OCI-LY3 (cell line): ENCODE data around the gene LAMB4.

Experiments used
- H2AFZ ChIP-seq: fragments of 200-600, 300-600 bp; shearing (Covaris generic); 2 replicates; pipeline ENCODE4 v1.6.0; 2014; ENCODE audit warnings: antibody characterized with exemption, low read depth, low read length
- H3K27ac ChIP-seq: fragments of 200-600, 300-600 bp; sonication (generic); 2 replicates; pipeline ENCODE4 v1.5.1; 2014; ENCODE audit warnings: mild to moderate bottlenecking, low read length, moderate library complexity, mixed read lengths
- H3K27me3 ChIP-seq: fragments of 200-600, 300-600 bp; sonication (generic); 2 replicates; pipeline ENCODE4 v1.6.1; 2014; ENCODE audit warnings: low read depth, low read length, mixed read lengths
- H3K36me3 ChIP-seq: fragments of 200-600, 300-600 bp; sonication (generic); replicated peaks from 2 replicates; pipeline ENCODE3; 2014; ENCODE audit warnings: low read depth, low read length, mixed read lengths
- H3K4me1 ChIP-seq: fragments of 300-600, 200-600 bp; sonication (generic); 2 replicates; pipeline ENCODE4 v1.6.1; 2014; ENCODE audit warnings: low read length, mixed read lengths
- H3K4me2 ChIP-seq: fragments of 200-600, 300-600 bp; sonication (generic); 2 replicates; pipeline ENCODE4 v1.6.1; 2014; ENCODE audit warnings: low read length, mixed read lengths
- H3K4me3 ChIP-seq: fragments of 300-600, 200-600 bp; sonication (generic); 2 replicates; pipeline ENCODE4 v1.5.1; 2014; ENCODE audit warnings: antibody characterized with exemption, mild to moderate bottlenecking, low read length, moderate library complexity
- H3K79me2 ChIP-seq: fragments of 300-600, 200-600 bp; shearing (Covaris generic); 2 replicates; pipeline ENCODE4 v1.6.1; 2014; ENCODE audit warnings: mild to moderate bottlenecking, low read length, mixed read lengths
- H3K9ac ChIP-seq: fragments of 300-600, 200-600 bp; shearing (Covaris generic); 2 replicates; pipeline ENCODE4 v1.6.0; 2014; ENCODE audit warnings: mild to moderate bottlenecking, low read length, moderate library complexity
- H3K9me3 ChIP-seq: fragments of 200-600, 300-600 bp; shearing (Covaris generic); 2 replicates; pipeline ENCODE4 v1.6.1; 2014; ENCODE audit warnings: low read length, mixed read lengths; ENCODE audit not compliant: insufficient read depth
- H4K20me1 ChIP-seq: fragments of 200-600, 300-600 bp; sonication (generic); 2 replicates; pipeline ENCODE4 v1.6.1; 2016; ENCODE audit warnings: low read length, mixed read lengths; ENCODE audit not compliant: insufficient read depth
- CTCF ChIP-seq: fragments of 200-600, 300-600 bp; sonication (generic); IDR thresholded peaks from 2 replicates; pipeline ENCODE4 v1.5.1; 2014; ENCODE audit warnings: antibody characterized with exemption, low read length, low read depth
- EZH2phosphoT487 ChIP-seq: fragments of 200-600 bp; shearing (Covaris generic); IDR thresholded peaks from 2 replicates; pipeline ENCODE4 v1.6.1; 2018; ENCODE audit warnings: antibody characterized with exemption, mixed run types, low read depth

Gene LAMB4

GRCh38 chr7:108049962-108050361, 80.2 kb downstream of the LAMB4 start:
- no peaks in the 10 kb centered on the region for H3K27me3 ChIP-seq
- H3K4me3 ChIP-seq, result no peak overlapping the region
- H3K9me3 ChIP-seq, result no peaks in the 10 kb centered on the region
- no peak overlapping the region for H2AFZ ChIP-seq
- no peaks in the 10 kb centered on the region for H3K79me2 ChIP-seq
- H3K4me1 ChIP-seq, result no peaks in the 10 kb centered on the region
- H3K4me2 ChIP-seq, result no peak overlapping the region
- H3K27ac ChIP-seq, result no peak overlapping the region
- no peak for TF ChIP-seq CTCF
- TF ChIP-seq EZH2phosphoT487, result no peak
- H4K20me1 ChIP-seq, result no peaks in the 10 kb centered on the region
- H3K9ac ChIP-seq, result no peak overlapping the region
- no peaks in the 10 kb centered on the region for H3K36me3 ChIP-seq

- no peak overlapping the region for H3K4me3 ChIP-seq
- no peak overlapping the region for H2AFZ ChIP-seq
- no peaks in the 10 kb centered on the region for H3K4me1 ChIP-seq
- no peaks in the 10 kb centered on the region for H4K20me1 ChIP-seq
- H3K79me2 ChIP-seq, result no peaks in the 10 kb centered on the region
- H3K36me3 ChIP-seq, result no peaks in the 10 kb centered on the region
- H3K9ac ChIP-seq, result no peak overlapping the region
- H3K27ac ChIP-seq, result no peak overlapping the region
- no peaks in the 10 kb centered on the region for H3K27me3 ChIP-seq
- no peaks in the 10 kb centered on the region for H3K9me3 ChIP-seq
- H3K4me2 ChIP-seq, result no peak overlapping the region
- TF ChIP-seq EZH2phosphoT487, result no peak
- no peak for TF ChIP-seq CTCF
Measured at GRCh38 chr7:108048422-108048821, 81.7 kb downstream of the LAMB4 start.

GRCh38 chr7:108046952-108047506, 83.1 kb downstream of the LAMB4 start:
- Histone ChIP-seq H3K36me3 (no peaks in the 10 kb centered on the region), H2AFZ (no peak overlapping the region), H3K27me3 (no peaks in the 10 kb centered on the region), H4K20me1 (no peaks in the 10 kb centered on the region), H3K79me2 (no peaks in the 10 kb centered on the region), H3K9me3 (no peaks in the 10 kb centered on the region), H3K9ac (no peak overlapping the region), H3K4me1 (no peaks in the 10 kb centered on the region), H3K4me3 (no peak overlapping the region), H3K4me2 (no peak overlapping the region), H3K27ac (no peak overlapping the region)
- TF ChIP-seq EZH2phosphoT487, result no peak
- TF ChIP-seq CTCF, result no peak

- no peaks in the 10 kb centered on the region for H4K20me1 ChIP-seq
- H2AFZ ChIP-seq, result no peak overlapping the region
- H3K79me2 ChIP-seq, result no peaks in the 10 kb centered on the region
- no peaks in the 10 kb centered on the region for H3K27me3 ChIP-seq
- TF ChIP-seq CTCF, result no peak
- no peak for TF ChIP-seq EZH2phosphoT487
- no peaks in the 10 kb centered on the region for H3K36me3 ChIP-seq
- no peak overlapping the region for H3K27ac ChIP-seq
- H3K9ac ChIP-seq, result no peak overlapping the region
- H3K4me2 ChIP-seq, result no peak overlapping the region
- H3K4me1 ChIP-seq, result no peaks in the 10 kb centered on the region
- no peak overlapping the region for H3K4me3 ChIP-seq
- H3K9me3 ChIP-seq, result no peaks in the 10 kb centered on the region
Measured at GRCh38 chr7:108045669-108046068, 84.5 kb downstream of the LAMB4 start.
